ENCODE results near the gene EP400.

EP400 gene

DNA sequence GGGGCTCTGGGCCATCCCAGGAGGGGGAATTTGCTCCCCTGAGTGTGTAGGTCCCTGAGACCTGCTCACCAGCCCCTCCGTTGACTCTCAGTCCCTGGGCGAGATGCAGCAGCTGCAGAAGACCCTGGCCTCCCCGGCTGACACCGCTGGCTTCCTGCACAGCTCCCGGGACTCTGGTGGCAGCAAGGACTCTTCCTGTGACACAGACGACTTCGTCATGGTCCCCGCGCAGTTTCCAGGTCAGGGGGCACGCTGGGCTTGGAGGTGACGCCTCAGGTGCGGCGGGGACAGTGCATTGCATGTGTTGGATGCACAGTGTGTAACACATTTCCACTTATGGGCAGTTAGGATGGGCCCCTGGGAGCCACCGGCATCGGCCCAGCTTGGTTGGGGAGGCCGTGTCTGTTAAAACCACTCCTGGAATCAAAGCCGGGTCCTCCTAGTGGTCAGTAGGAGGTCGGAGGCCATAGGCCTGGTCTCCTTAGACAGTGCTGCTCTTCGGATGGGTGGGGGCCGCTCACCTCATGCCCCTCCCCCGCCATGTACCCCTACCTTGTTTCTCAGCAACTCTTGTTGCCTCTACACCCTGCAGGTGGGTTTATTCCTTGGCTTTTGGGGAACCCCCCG, 37.8 kb upstream of the EP400 start:
- Histone ChIP-seq H4K20me1 (ENCODE audit: insufficient read depth, low read length) (peaks cover 2% of the 10 kb centered on the region; the same call in 1 of the 2 replicates), H3K9me3 (ENCODE audit: insufficient read depth, low read length) (no peaks in the 10 kb centered on the region), H3K27me3 (ENCODE audit: low read depth, low read length) (no peaks in the 10 kb centered on the region), H3K9ac (ENCODE audit: low read length) (no peak overlapping the region), H2AFZ (ENCODE audit: low read depth, low read length) (no peak overlapping the region), H3K36me3 (replicated peaks; ENCODE audit: low read depth, low read length) (no peaks in the 10 kb centered on the region), H3K4me1 (ENCODE audit: low read length) (no peaks in the 10 kb centered on the region), H3K4me2 (ENCODE audit: low read length) (no peak overlapping the region), H3K27ac (ENCODE audit: low read length) (no peak overlapping the region), H3K4me3 (ENCODE audit: low read length) (no peak overlapping the region), H3K79me2 (ENCODE audit: low read length) (no peaks in the 10 kb centered on the region)
- TF ChIP-seq EZH2phosphoT487 (IDR thresholded peaks at IDR 0.05; ENCODE audit: low read depth) = no peak
- TF ChIP-seq, protein P1, sequence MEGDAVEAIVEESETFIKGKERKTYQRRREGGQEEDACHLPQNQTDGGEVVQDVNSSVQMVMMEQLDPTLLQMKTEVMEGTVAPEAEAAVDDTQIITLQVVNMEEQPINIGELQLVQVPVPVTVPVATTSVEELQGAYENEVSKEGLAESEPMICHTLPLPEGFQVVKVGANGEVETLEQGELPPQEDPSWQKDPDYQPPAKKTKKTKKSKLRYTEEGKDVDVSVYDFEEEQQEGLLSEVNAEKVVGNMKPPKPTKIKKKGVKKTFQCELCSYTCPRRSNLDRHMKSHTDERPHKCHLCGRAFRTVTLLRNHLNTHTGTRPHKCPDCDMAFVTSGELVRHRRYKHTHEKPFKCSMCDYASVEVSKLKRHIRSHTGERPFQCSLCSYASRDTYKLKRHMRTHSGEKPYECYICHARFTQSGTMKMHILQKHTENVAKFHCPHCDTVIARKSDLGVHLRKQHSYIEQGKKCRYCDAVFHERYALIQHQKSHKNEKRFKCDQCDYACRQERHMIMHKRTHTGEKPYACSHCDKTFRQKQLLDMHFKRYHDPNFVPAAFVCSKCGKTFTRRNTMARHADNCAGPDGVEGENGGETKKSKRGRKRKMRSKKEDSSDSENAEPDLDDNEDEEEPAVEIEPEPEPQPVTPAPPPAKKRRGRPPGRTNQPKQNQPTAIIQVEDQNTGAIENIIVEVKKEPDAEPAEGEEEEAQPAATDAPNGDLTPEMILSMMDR (IDR thresholded peaks at IDR 0.05; ENCODE audit: low read depth, low read length) = no peak

- Histone ChIP-seq H2AFZ (ENCODE audit: low read depth, low read length) (no peak overlapping the region), H4K20me1 (ENCODE audit: insufficient read depth, low read length) (no peaks in the 10 kb centered on the region; the same call in 1 of the 2 replicates), H3K27me3 (ENCODE audit: low read depth, low read length) (no peaks in the 10 kb centered on the region), H3K9ac (ENCODE audit: low read length) (no peak overlapping the region), H3K36me3 (replicated peaks; ENCODE audit: low read depth, low read length) (no peaks in the 10 kb centered on the region), H3K79me2 (ENCODE audit: low read length) (no peaks in the 10 kb centered on the region), H3K4me1 (ENCODE audit: low read length) (no peaks in the 10 kb centered on the region), H3K27ac (ENCODE audit: low read length) (no peak overlapping the region), H3K9me3 (ENCODE audit: insufficient read depth, low read length) (no peaks in the 10 kb centered on the region), H3K4me3 (ENCODE audit: low read length) (no peak overlapping the region), H3K4me2 (ENCODE audit: low read length) (no peak overlapping the region)
- TF ChIP-seq, protein P1 (IDR thresholded peaks at IDR 0.05; ENCODE audit: low read depth, low read length) = no peak
- TF ChIP-seq EZH2phosphoT487 (IDR thresholded peaks at IDR 0.05; ENCODE audit: low read depth) = no peak
Measured at GRCh38 chr12:131912518-131913274, 37.0 kb upstream of the EP400 start.

DNA sequence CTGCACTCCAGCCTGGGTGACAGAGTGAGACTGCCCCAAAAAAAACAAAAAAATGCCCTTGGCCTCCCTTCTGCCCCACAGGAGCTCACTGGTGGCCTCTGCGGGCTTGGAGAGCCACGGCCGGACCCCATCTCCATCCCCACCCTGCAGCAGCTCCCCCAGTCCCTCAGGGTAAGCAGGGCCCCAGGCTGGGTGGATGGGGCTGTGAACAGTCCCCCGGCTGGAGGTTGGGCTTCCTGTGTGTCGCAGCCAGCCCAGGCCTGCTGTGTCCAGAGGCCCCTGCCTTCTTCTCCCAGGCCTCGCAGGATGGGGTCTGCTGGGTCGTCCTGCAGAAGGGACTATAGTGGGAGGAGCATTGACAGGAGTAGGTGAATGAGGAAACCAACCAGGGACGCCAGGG, 36.1 kb upstream of the EP400 start:
- peaks cover 2% of the 10 kb centered on the region for H3K36me3 ChIP-seq (replicated peaks; ENCODE audit: low read depth, low read length)
- no peaks in the 10 kb centered on the region for H3K27me3 ChIP-seq (ENCODE audit: low read depth, low read length)
- no peaks in the 10 kb centered on the region for H3K9me3 ChIP-seq (ENCODE audit: insufficient read depth, low read length)
- no peak overlapping the region for H3K4me3 ChIP-seq (ENCODE audit: low read length)
- H3K27ac ChIP-seq (ENCODE audit: low read length) = no peak overlapping the region
- H3K79me2 ChIP-seq (ENCODE audit: low read length) = no peaks in the 10 kb centered on the region
- no peaks in the 10 kb centered on the region for H3K4me1 ChIP-seq (ENCODE audit: low read length)
- no peak overlapping the region for H3K9ac ChIP-seq (ENCODE audit: low read length)
- no peak for TF ChIP-seq EZH2phosphoT487 (IDR thresholded peaks at IDR 0.05; ENCODE audit: low read depth)
- TF ChIP-seq, protein P1 (IDR thresholded peaks at IDR 0.05; ENCODE audit: low read depth, low read length) = no peak
- no peak overlapping the region for H2AFZ ChIP-seq (ENCODE audit: low read depth, low read length)
- H3K4me2 ChIP-seq (ENCODE audit: low read length) = no peak overlapping the region
- H4K20me1 ChIP-seq (ENCODE audit: insufficient read depth, low read length) = no peaks in the 10 kb centered on the region; the same call in 1 of the 2 replicates

DNA sequence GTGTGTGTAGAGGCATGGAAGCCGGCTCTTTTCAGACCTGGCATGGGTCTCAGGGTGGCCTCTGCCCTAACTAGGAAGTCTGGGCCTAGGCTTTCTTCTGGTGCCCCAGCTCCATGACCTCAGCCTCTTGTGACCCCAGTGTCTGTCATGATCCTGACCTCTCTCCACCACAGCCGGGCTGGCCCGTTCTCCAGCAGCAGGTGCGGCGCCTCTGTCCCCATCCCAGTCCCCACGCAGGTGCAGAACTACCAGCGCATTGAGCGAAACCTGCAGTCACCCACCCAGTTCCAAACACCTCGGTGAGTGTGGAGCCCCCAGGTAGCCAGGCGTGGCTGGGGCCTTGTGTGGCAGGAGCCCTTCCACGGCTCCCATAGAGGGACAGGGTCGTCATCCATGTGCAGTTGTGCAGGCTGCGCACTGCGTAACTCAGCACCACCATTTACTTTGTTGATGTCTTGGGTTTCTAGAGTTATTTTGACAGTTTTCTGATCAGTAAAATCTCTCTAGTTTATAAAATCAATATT, 35.5 kb upstream of the EP400 start:
- TF ChIP-seq EZH2phosphoT487 (IDR thresholded peaks at IDR 0.05; ENCODE audit: low read depth) = no peak
- TF ChIP-seq, protein P1 (IDR thresholded peaks at IDR 0.05; ENCODE audit: low read depth, low read length) = no peak
- peaks cover 2% of the 10 kb centered on the region for H3K36me3 ChIP-seq (replicated peaks; ENCODE audit: low read depth, low read length)
- no peak overlapping the region for H2AFZ ChIP-seq (ENCODE audit: low read depth, low read length)

More for the DNA sequence above, 35.5 kb upstream of the EP400 start:
- H3K4me2 ChIP-seq (ENCODE audit: low read length) = no peak overlapping the region
- H3K4me1 ChIP-seq (ENCODE audit: low read length) = no peaks in the 10 kb centered on the region
- H3K9ac ChIP-seq (ENCODE audit: low read length) = no peak overlapping the region
- no peak overlapping the region for H3K4me3 ChIP-seq (ENCODE audit: low read length)
- H3K79me2 ChIP-seq (ENCODE audit: low read length) = no peaks in the 10 kb centered on the region
- H3K9me3 ChIP-seq (ENCODE audit: insufficient read depth, low read length) = no peaks in the 10 kb centered on the region
- H4K20me1 ChIP-seq (ENCODE audit: insufficient read depth, low read length) = no peaks in the 10 kb centered on the region; the same call in 1 of the 2 replicates
- no peaks in the 10 kb centered on the region for H3K27me3 ChIP-seq (ENCODE audit: low read depth, low read length)
- H3K27ac ChIP-seq (ENCODE audit: low read length) = no peak overlapping the region

Measured in OCI-LY3 (cell line).